GM23338 (cell line): ENCODE results near the gene CACNA1C. TPM values are rescaled to one million over a fixed set of nuclear protein-coding genes. Genes with fewer than 3 reads are reported as not detected.

Experiments used
- ATAC-seq: fragments of 200-7000 bp; cut with Tn5 transposase; 3 replicates; pipeline ENCODE4 v1.9.1; 2020
- DNase-seq: peaks from one replicate; pipeline ENCODE4 v3.0.0-alpha.2; 2015; ENCODE audit warnings: low spot score
- H2AFZ ChIP-seq: fragments of 200-600 bp; sonication (generic); 2 replicates; pipeline ENCODE4 v1.8.0; 2016; ENCODE audit warnings: antibody characterized with exemption, mild to moderate bottlenecking, moderate library complexity
- H3F3A ChIP-seq: fragments of 200-600 bp; sonication (generic); replicated peaks from 2 replicates; pipeline ENCODE4 v1.8.0; 2017; ENCODE audit warnings: antibody characterized with exemption, mixed run types, low read depth
- H3K27ac ChIP-seq: fragments of 200-600 bp; sonication (generic); 2 replicates; pipeline ENCODE4 v1.6.1; 2016; ENCODE audit warnings: low read depth
- H3K27me3 ChIP-seq: fragments of 200-600 bp; sonication (generic); 2 replicates; pipeline ENCODE4 v1.8.0; 2016; ENCODE audit warnings: mild to moderate bottlenecking, mixed run types, moderate library complexity; ENCODE audit not compliant: insufficient read depth
- H3K36me3 ChIP-seq: fragments of 200-600 bp; sonication (generic); 2 replicates; pipeline ENCODE4 v1.8.0; 2016; ENCODE audit warnings: mild to moderate bottlenecking; ENCODE audit not compliant: insufficient read depth
- H3K4me1 ChIP-seq: fragments of 200-600 bp; sonication (generic); 2 replicates; pipeline ENCODE4 v1.8.0; 2016; ENCODE audit warnings: mild to moderate bottlenecking, moderate library complexity; ENCODE audit not compliant: insufficient read depth
- H3K4me2 ChIP-seq: fragments of 200-600 bp; sonication (generic); 2 replicates; pipeline ENCODE4 v1.7.1; 2017; ENCODE audit warnings: mixed run types
- H3K4me3 ChIP-seq: fragments of 200-600 bp; sonication (generic); 2 replicates; pipeline ENCODE4 v1.6.1; 2016; ENCODE audit warnings: mixed run types
- H3K79me2 ChIP-seq: fragments of 200-600 bp; sonication (generic); replicated peaks from 2 replicates; pipeline ENCODE4 v1.8.0; 2017; ENCODE audit warnings: mild to moderate bottlenecking; ENCODE audit not compliant: insufficient read depth
- H3K9me2 ChIP-seq: fragments of 200-600 bp; sonication (generic); 2 replicates; pipeline ENCODE4 v1.8.0; 2017; ENCODE audit not compliant: insufficient read depth
- H4K20me1 ChIP-seq: fragments of 200-600 bp; sonication (generic); replicated peaks from 2 replicates; pipeline ENCODE4 v1.8.0; 2017; ENCODE audit warnings: mild to moderate bottlenecking; ENCODE audit not compliant: insufficient read depth
- H3K27ac Mint-ChIP-seq: 2 replicates; pipeline ENCODE4 v1.8.0; 2020; ENCODE audit warnings: inconsistent platforms, mild to moderate bottlenecking, moderate library complexity, mixed read lengths
- H3K27me3 Mint-ChIP-seq: 3 replicates; pipeline ENCODE4 v1.8.0; 2022; ENCODE audit warnings: low read depth, mild to moderate bottlenecking, moderate library complexity, mixed read lengths, inconsistent platforms; ENCODE audit not compliant: insufficient read depth, poor library complexity
- H3K36me3 Mint-ChIP-seq: 3 replicates; pipeline ENCODE4 v1.8.0; 2021; ENCODE audit warnings: low read depth, mild to moderate bottlenecking, inconsistent platforms, moderate library complexity, mixed read lengths
- H3K4me1 Mint-ChIP-seq: 3 replicates; pipeline ENCODE4 v1.8.0; 2020; ENCODE audit warnings: mild to moderate bottlenecking, inconsistent platforms, mixed read lengths
- H3K4me3 Mint-ChIP-seq: 3 replicates; pipeline ENCODE4 v1.8.0; 2021; ENCODE audit warnings: moderate library complexity, mild to moderate bottlenecking, inconsistent platforms, mixed read lengths
- H3K9me3 Mint-ChIP-seq: 3 replicates; pipeline ENCODE4 v1.8.0; 2020; ENCODE audit warnings: moderate library complexity, mild to moderate bottlenecking, inconsistent platforms, mixed read lengths
- CREB1 ChIP-seq: fragments of 250-450 bp; sonication (Bioruptor Pico); IDR thresholded peaks from 2 replicates; pipeline ENCODE4 v1.5.0; 2020; ENCODE audit warnings: low read depth, mild to moderate bottlenecking, moderate library complexity
- CTCF ChIP-seq, 2 experiments: fragments of 200-600 bp in 1 of 2; sonication (generic) in 1 of 2; conservative IDR thresholded peaks; 2 replicates each; pipeline versions ENCODE4 v1.5.1 to v1.6.1; 2016 to 2017; ENCODE audit warnings: antibody characterized with exemption in 2 of 2, low read depth in 2 of 2, mild to moderate bottlenecking in 2 of 2, moderate library complexity in 1 of 2
- EZH2 ChIP-seq: fragments of 200-600 bp; sonication (generic); IDR thresholded peaks from one replicate; pipeline ENCODE4 v1.8.0; 2017; ENCODE audit warnings: antibody characterized with exemption, mild to moderate bottlenecking, low read depth; ENCODE audit not compliant: unreplicated experiment
- EZH2phosphoT487 ChIP-seq: fragments of 200-600 bp; sonication (generic); IDR thresholded peaks from one replicate; pipeline ENCODE4 v1.8.1; 2018; ENCODE audit warnings: antibody characterized with exemption; ENCODE audit not compliant: unreplicated experiment
- JUNB ChIP-seq: IDR thresholded peaks from one replicate; pipeline ENCODE4 v1.6.1; 2016; ENCODE audit warnings: antibody characterized with exemption; ENCODE audit not compliant: unreplicated experiment
- NANOG ChIP-seq: IDR thresholded peaks from 2 replicates; pipeline ENCODE4 v1.6.1; 2016; ENCODE audit warnings: antibody characterized with exemption, borderline replicate concordance
- POLR2AphosphoS5 ChIP-seq: IDR thresholded peaks from 2 replicates; pipeline ENCODE4 v1.6.1; 2016; ENCODE audit warnings: antibody characterized with exemption, low read depth
- STAT1 ChIP-seq: IDR thresholded peaks from one replicate; pipeline ENCODE4 v1.6.1; 2016; ENCODE audit warnings: antibody characterized with exemption; ENCODE audit not compliant: unreplicated experiment
- ZNF114 ChIP-seq: fragments of 250-450 bp; sonication (Bioruptor Pico); IDR thresholded peaks from 2 replicates; pipeline ENCODE4 v1.5.0; 2020; ENCODE audit warnings: mild to moderate bottlenecking, moderate library complexity
- ZNF331 ChIP-seq: fragments of 250-450 bp; sonication (Bioruptor Pico); IDR thresholded peaks from 2 replicates; pipeline ENCODE4 v1.5.0; 2020; ENCODE audit warnings: low read depth, mild to moderate bottlenecking, moderate library complexity
- polyA plus RNA-seq: library from polyadenylated mRNA; unstranded; fragments of >200 nt; fragmentation: Nextera tagmentation; extraction: Ambion mirVana; gene quantifications from 2 replicates; pipeline ENCODE4 v1.2.1, GENCODE V29; 2016
- total RNA-seq: library from RNA; depleted of rRNA; stranded (reverse); fragments of >200 nt; shearing (Covaris generic); gene quantifications from 2 replicates; pipeline ENCODE4 v1.2.3, GENCODE V29; 2014
- TF ChIP-seq, protein P1 (sequence below): IDR thresholded peaks from one replicate; pipeline ENCODE4 v1.6.1; 2018; ENCODE audit warnings: antibody characterized with exemption; ENCODE audit not compliant: unreplicated experiment
- TF ChIP-seq, protein P2 (sequence below): IDR thresholded peaks from 2 replicates; pipeline ENCODE4 v1.6.1; 2016; ENCODE audit warnings: antibody characterized with exemption
- TF ChIP-seq, protein P3 (sequence below): fragments of 250-450 bp; sonication (Bioruptor Pico); IDR thresholded peaks from 2 replicates; pipeline ENCODE4 v1.5.0; 2020; ENCODE audit warnings: mild to moderate bottlenecking, moderate library complexity

The CACNA1C gene
- total and polyA plus RNA-seq, 2 experiments from 2014 or later, result 0.78 to 2.1 TPM

GRCh38 chr12:2191534-2192153 lies 138.9 kb downstream of the CACNA1C start:
- no peak overlapping the region for H3K4me3 ChIP-seq
- no peak for ATAC-seq
- no peak overlapping the region for H2AFZ ChIP-seq
- H3K4me2 ChIP-seq, result no peak overlapping the region
- H3K79me2 ChIP-seq, result no peaks in the 10 kb centered on the region
- no peaks in the 10 kb centered on the region for H3K36me3 ChIP-seq
- H3K36me3 Mint-ChIP-seq, result no peaks in the 10 kb centered on the region
- H3K4me1 Mint-ChIP-seq, result peaks cover 69% of the 10 kb centered on the region
- no peaks in the 10 kb centered on the region for H3K9me2 ChIP-seq
- peak overlapping the region; percentile 74 for H3K27ac Mint-ChIP-seq
- no peak overlapping the region; the same call in 2 of the 3 replicates for H3K4me3 Mint-ChIP-seq
- no peaks in the 10 kb centered on the region for H4K20me1 ChIP-seq
- no peak overlapping the region for H3K27ac ChIP-seq
- H3K4me1 ChIP-seq, result peaks cover 18% of the 10 kb centered on the region
- H3K27me3 Mint-ChIP-seq, result peaks cover 12% of the 10 kb centered on the region
- DNase-seq, result no peak
- TF ChIP-seq ZNF331 (CRISPR knock-in tag), result no peak
- TF ChIP-seq NANOG, result no peak
- TF ChIP-seq JUNB, result no peak
- TF ChIP-seq POLR2AphosphoS5, result no peak
- TF ChIP-seq EZH2phosphoT487, result no peak
- no peak for TF ChIP-seq EZH2
- TF ChIP-seq CREB1, result no peak
- TF ChIP-seq, protein P1, sequence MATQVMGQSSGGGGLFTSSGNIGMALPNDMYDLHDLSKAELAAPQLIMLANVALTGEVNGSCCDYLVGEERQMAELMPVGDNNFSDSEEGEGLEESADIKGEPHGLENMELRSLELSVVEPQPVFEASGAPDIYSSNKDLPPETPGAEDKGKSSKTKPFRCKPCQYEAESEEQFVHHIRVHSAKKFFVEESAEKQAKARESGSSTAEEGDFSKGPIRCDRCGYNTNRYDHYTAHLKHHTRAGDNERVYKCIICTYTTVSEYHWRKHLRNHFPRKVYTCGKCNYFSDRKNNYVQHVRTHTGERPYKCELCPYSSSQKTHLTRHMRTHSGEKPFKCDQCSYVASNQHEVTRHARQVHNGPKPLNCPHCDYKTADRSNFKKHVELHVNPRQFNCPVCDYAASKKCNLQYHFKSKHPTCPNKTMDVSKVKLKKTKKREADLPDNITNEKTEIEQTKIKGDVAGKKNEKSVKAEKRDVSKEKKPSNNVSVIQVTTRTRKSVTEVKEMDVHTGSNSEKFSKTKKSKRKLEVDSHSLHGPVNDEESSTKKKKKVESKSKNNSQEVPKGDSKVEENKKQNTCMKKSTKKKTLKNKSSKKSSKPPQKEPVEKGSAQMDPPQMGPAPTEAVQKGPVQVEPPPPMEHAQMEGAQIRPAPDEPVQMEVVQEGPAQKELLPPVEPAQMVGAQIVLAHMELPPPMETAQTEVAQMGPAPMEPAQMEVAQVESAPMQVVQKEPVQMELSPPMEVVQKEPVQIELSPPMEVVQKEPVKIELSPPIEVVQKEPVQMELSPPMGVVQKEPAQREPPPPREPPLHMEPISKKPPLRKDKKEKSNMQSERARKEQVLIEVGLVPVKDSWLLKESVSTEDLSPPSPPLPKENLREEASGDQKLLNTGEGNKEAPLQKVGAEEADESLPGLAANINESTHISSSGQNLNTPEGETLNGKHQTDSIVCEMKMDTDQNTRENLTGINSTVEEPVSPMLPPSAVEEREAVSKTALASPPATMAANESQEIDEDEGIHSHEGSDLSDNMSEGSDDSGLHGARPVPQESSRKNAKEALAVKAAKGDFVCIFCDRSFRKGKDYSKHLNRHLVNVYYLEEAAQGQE, result no peak
- TF ChIP-seq STAT1, result no peak
- TF ChIP-seq CTCF (conservative IDR thresholded peaks at IDR 0.05; ENCODE audit: low read depth in 2 of 2), result no peak
- TF ChIP-seq, protein P2, sequence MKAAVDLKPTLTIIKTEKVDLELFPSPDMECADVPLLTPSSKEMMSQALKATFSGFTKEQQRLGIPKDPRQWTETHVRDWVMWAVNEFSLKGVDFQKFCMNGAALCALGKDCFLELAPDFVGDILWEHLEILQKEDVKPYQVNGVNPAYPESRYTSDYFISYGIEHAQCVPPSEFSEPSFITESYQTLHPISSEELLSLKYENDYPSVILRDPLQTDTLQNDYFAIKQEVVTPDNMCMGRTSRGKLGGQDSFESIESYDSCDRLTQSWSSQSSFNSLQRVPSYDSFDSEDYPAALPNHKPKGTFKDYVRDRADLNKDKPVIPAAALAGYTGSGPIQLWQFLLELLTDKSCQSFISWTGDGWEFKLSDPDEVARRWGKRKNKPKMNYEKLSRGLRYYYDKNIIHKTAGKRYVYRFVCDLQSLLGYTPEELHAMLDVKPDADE, result no peak
- no peak for TF ChIP-seq ZNF114
- TF ChIP-seq, protein P3, sequence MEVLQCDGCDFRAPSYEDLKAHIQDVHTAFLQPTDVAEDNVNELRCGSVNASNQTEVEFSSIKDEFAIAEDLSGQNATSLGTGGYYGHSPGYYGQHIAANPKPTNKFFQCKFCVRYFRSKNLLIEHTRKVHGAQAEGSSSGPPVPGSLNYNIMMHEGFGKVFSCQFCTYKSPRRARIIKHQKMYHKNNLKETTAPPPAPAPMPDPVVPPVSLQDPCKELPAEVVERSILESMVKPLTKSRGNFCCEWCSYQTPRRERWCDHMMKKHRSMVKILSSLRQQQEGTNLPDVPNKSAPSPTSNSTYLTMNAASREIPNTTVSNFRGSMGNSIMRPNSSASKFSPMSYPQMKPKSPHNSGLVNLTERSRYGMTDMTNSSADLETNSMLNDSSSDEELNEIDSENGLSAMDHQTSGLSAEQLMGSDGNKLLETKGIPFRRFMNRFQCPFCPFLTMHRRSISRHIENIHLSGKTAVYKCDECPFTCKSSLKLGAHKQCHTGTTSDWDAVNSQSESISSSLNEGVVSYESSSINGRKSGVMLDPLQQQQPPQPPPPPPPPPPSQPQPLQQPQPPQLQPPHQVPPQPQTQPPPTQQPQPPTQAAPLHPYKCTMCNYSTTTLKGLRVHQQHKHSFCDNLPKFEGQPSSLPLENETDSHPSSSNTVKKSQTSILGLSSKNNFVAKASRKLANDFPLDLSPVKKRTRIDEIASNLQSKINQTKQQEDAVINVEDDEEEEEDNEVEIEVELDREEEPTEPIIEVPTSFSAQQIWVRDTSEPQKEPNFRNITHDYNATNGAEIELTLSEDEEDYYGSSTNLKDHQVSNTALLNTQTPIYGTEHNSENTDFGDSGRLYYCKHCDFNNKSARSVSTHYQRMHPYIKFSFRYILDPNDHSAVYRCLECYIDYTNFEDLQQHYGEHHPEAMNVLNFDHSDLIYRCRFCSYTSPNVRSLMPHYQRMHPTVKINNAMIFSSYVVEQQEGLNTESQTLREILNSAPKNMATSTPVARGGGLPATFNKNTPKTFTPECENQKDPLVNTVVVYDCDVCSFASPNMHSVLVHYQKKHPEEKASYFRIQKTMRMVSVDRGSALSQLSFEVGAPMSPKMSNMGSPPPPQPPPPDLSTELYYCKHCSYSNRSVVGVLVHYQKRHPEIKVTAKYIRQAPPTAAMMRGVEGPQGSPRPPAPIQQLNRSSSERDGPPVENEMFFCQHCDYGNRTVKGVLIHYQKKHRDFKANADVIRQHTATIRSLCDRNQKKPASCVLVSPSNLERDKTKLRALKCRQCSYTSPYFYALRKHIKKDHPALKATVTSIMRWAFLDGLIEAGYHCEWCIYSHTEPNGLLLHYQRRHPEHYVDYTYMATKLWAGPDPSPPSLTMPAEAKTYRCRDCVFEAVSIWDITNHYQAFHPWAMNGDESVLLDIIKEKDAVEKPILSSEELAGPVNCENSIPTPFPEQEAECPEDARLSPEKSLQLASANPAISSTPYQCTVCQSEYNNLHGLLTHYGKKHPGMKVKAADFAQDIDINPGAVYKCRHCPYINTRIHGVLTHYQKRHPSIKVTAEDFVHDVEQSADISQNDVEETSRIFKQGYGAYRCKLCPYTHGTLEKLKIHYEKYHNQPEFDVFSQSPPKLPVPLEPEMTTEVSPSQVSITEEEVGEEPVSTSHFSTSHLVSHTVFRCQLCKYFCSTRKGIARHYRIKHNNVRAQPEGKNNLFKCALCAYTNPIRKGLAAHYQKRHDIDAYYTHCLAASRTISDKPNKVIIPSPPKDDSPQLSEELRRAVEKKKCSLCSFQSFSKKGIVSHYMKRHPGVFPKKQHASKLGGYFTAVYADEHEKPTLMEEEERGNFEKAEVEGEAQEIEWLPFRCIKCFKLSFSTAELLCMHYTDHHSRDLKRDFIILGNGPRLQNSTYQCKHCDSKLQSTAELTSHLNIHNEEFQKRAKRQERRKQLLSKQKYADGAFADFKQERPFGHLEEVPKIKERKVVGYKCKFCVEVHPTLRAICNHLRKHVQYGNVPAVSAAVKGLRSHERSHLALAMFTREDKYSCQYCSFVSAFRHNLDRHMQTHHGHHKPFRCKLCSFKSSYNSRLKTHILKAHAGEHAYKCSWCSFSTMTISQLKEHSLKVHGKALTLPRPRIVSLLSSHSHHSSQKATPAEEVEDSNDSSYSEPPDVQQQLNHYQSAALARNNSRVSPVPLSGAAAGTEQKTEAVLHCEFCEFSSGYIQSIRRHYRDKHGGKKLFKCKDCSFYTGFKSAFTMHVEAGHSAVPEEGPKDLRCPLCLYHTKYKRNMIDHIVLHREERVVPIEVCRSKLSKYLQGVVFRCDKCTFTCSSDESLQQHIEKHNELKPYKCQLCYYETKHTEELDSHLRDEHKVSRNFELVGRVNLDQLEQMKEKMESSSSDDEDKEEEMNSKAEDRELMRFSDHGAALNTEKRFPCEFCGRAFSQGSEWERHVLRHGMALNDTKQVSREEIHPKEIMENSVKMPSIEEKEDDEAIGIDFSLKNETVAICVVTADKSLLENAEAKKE (CRISPR knock-in tag), result no peak
- no peaks in the 10 kb centered on the region for H3K27me3 ChIP-seq
- H3F3A ChIP-seq, result peaks cover 11% of the 10 kb centered on the region; the same call in 1 of the 2 replicates
- H3K9me3 Mint-ChIP-seq, result no peaks in the 10 kb centered on the region
